DMS153 treated with DMSO at 0.1 percent for 48 hours (cell line): Measurements from ENCODE around the gene TLE3.

Source experiments
- DNase-seq: peaks from one replicate; lab custom pipeline; 2025; ENCODE audit not compliant: unreplicated experiment; lab: John Stamatoyannopoulos, UW

The TLE3 gene

GRCh38 chr15:70084461-70084860 lies 13.3 kb downstream of the TLE3 start:
- DNase-seq: no peak

- no peak for DNase-seq
Measured at GRCh38 chr15:70083946-70084345, 13.8 kb downstream of the TLE3 start.

- DNase-seq: no peak
Measured at GRCh38 chr15:70083418-70083817, 14.3 kb downstream of the TLE3 start.

GRCh38 chr15:70082281-70082900 lies 15.3 kb downstream of the TLE3 start:
- no peak for DNase-seq

- DNase-seq: no peak
Measured at GRCh38 chr15:70081612-70082011, 16.1 kb downstream of the TLE3 start.

GRCh38 chr15:70080347-70080746 lies 17.4 kb downstream of the TLE3 start:
- no peak for DNase-seq

- no peak for DNase-seq
Measured at GRCh38 chr15:70079888-70080287, 17.8 kb downstream of the TLE3 start.

GRCh38 chr15:70078578-70079417 lies 18.9 kb downstream of the TLE3 start:
- DNase-seq: no peak

- no peak for DNase-seq
Measured at GRCh38 chr15:70077188-70078147, 20.2 kb downstream of the TLE3 start.

- DNase-seq: no peak
Measured at GRCh38 chr15:70074380-70074779, 23.3 kb downstream of the TLE3 start.

- DNase-seq: no peak
Measured at GRCh38 chr15:70072479-70072878, 25.2 kb downstream of the TLE3 start.

- DNase-seq: no peak
Measured at GRCh38 chr15:70071799-70072198, 25.9 kb downstream of the TLE3 start.

GRCh38 chr15:70069716-70070115 lies 28.0 kb downstream of the TLE3 start:
- DNase-seq: no peak

- DNase-seq: no peak
Measured at GRCh38 chr15:70068783-70069565, 28.7 kb downstream of the TLE3 start.

- no peak for DNase-seq
Measured at GRCh38 chr15:70067681-70068080, 30.0 kb downstream of the TLE3 start.

GRCh38 chr15:70067011-70067410 lies 30.7 kb downstream of the TLE3 start:
- no peak for DNase-seq

- no peak for DNase-seq
Measured at GRCh38 chr15:70066447-70066846, 31.3 kb downstream of the TLE3 start.

GRCh38 chr15:70066004-70066403 lies 31.7 kb downstream of the TLE3 start:
- DNase-seq: no peak

GRCh38 chr15:70065006-70065722 lies 32.6 kb downstream of the TLE3 start:
- no peak for DNase-seq

GRCh38 chr15:70064441-70064840 lies 33.3 kb downstream of the TLE3 start:
- no peak for DNase-seq
